Measurements from ENCODE around the gene AGXT2. TPM values are rescaled to one million over a fixed set of nuclear protein-coding genes. Genes with fewer than 3 reads are reported as not detected.

Gene AGXT2
- total and polyA plus RNA-seq, 9 of the 15 experiments (the other 6 are each of a cell fraction or from before 2014, with no cell fraction given): not detected

DNA sequence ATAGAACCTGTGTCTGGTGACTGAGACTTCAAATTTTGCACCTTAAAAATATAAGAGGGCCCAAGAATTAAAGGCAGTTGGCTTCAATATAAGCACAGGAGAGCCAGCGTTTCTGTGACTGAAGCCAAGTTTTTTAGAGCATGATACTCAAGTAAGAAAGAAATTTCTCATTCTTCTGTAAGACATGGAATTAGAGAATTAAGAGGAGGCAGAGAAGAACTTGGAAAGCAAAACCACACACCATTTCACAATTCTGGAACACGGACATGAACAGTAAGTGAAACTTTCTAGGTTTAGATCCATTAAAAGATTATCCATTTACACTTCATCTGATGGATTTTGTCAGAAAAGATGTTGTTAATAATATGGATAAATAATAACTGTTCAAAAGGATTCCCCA is 8.9 kb upstream of the AGXT2 start:
- no peak overlapping the region for H3K4me3 ChIP-seq
- H3K27me3 ChIP-seq (ENCODE audit: control insufficient read depth in 2 of 2, insufficient read depth in 2 of 2, low read length in 2 of 2): no peaks in the 10 kb centered on the region
- FAIRE-seq (no peak), ATAC-seq (no peak), DNase-seq (ENCODE audit: extremely low read depth in 1 of 4, low spot score in 3 of 4) (no peak)
- no peaks in the 10 kb centered on the region for H3K9me1 ChIP-seq (ENCODE audit: control insufficient read depth, insufficient read depth, low read length)
- intact Hi-C loops (cut with micrococcal nuclease) (no loop called here), in situ Hi-C loops (cut with MboI) (no loop called here)
- H2AFZ ChIP-seq (ENCODE audit: low read depth, low read length): no peak overlapping the region
- TF ChIP-seq, protein P1, sequence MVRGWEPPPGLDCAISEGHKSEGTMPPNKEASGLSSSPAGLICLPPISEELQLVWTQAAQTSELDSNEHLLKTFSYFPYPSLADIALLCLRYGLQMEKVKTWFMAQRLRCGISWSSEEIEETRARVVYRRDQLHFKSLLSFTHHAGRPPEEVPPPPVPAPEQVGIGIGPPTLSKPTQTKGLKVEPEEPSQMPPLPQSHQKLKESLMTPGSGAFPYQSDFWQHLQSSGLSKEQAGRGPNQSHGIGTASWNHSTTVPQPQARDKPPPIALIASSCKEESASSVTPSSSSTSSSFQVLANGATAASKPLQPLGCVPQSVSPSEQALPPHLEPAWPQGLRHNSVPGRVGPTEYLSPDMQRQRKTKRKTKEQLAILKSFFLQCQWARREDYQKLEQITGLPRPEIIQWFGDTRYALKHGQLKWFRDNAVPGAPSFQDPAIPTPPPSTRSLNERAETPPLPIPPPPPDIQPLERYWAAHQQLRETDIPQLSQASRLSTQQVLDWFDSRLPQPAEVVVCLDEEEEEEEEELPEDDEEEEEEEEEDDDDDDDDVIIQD (CRISPR knock-in tag; IDR thresholded peaks at IDR 0.05): no peak
- TF ChIP-seq MEF2A (IDR thresholded peaks at IDR 0.05; ENCODE audit: control insufficient read depth, low read depth, low read length) (no peak), CXXC5 (CRISPR knock-in tag; IDR thresholded peaks at IDR 0.05) (no peak), MEF2D (tag; conservative IDR thresholded peaks at IDR 0.05; ENCODE audit: low read depth) (no peak)
- no peak overlapping the region for H3K9ac ChIP-seq (ENCODE audit: insufficient read depth in 1 of 2, low read depth in 2 of 2, low read length in 2 of 2)
- H3K4me2 ChIP-seq (ENCODE audit: insufficient read depth, low read length): no peak overlapping the region
- no peaks in the 10 kb centered on the region for H3K9me3 ChIP-seq (replicated peaks; ENCODE audit: control insufficient read depth, insufficient read depth, low read depth, low read length)
- H3K79me2 ChIP-seq (ENCODE audit: control insufficient read depth, insufficient read depth, low read length): no peaks in the 10 kb centered on the region
- ChIA-PET CTCF (ENCODE audit: low intra/inter-chr PET ratio) (no interaction called here), POLR2A (interaction anchor here (0.6 to 0.7 kb wide), 2 partner anchors 69 to 192 kb away, joined by 3 read pairs; no protein-coding TSS in a partner anchor)
- no peak overlapping the region for H3K27ac ChIP-seq (ENCODE audit: extremely low read depth, low read depth, low read length)
- no TSS peak for BruUV-seq (replicated peaks)
- H3K4me1 ChIP-seq (replicated peaks in 1 of 2; ENCODE audit: control insufficient read depth in 2 of 2, insufficient read depth in 2 of 2, low read length in 2 of 2): no peaks in the 10 kb centered on the region
- WGBS (ENCODE audit: insufficient coverage, low coverage, missing lambda C conversion rate): 0% methylated on average over 2 of the region's 2 CpGs
- no peaks in the 10 kb centered on the region for H3K36me3 ChIP-seq (ENCODE audit: control insufficient read depth, insufficient read depth, low read length)
- no peaks in the 10 kb centered on the region for H4K20me1 ChIP-seq (replicated peaks; ENCODE audit: control insufficient read depth, insufficient read depth, low read length)

DNA sequence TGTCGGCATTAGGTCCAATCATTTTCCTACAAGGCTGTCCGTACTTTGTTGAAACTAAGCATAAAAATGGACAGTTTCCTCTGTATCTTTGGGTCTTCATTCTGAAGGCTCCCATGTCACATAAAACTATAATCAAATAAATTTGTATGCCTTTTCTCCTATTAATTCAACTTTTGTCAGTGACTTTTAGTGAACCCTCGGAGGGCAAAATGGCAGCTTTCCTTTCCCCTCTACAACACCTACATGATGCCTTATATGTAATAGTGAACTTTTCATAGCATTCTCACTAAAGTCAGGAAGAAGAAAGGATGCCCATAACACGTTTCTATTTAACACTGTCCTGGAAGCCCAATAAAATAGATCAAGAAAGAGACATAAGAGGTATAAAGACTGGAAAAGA is 5.1 kb upstream of the AGXT2 start:
- in situ Hi-C loops (cut with MboI) (no loop called here), intact Hi-C loops (cut with micrococcal nuclease) (no loop called here)
- DNase-seq (ENCODE audit: extremely low read depth in 1 of 4, low spot score in 3 of 4) (no peak), ATAC-seq (no peak), FAIRE-seq (no peak)
- no peaks in the 10 kb centered on the region for H3K9me3 ChIP-seq (replicated peaks; ENCODE audit: control insufficient read depth, insufficient read depth, low read depth, low read length)
- no peaks in the 10 kb centered on the region for H4K20me1 ChIP-seq (replicated peaks; ENCODE audit: control insufficient read depth, insufficient read depth, low read length)
- no peaks in the 10 kb centered on the region for H3K79me2 ChIP-seq (ENCODE audit: control insufficient read depth, insufficient read depth, low read length)
- no peaks in the 10 kb centered on the region for H3K4me1 ChIP-seq (replicated peaks in 1 of 2; ENCODE audit: control insufficient read depth in 2 of 2, insufficient read depth in 2 of 2, low read length in 2 of 2)
- H3K36me3 ChIP-seq (ENCODE audit: control insufficient read depth, insufficient read depth, low read length): no peaks in the 10 kb centered on the region
- H2AFZ ChIP-seq (ENCODE audit: low read depth, low read length): no peak overlapping the region
- no peak overlapping the region for H3K4me2 ChIP-seq (ENCODE audit: insufficient read depth, low read length)
- BruUV-seq (replicated peaks): no TSS peak
- peaks cover 0 to under 1% of the 10 kb centered on the region in 2 experiments; a peak in 3 of 5 replicates for H3K27me3 ChIP-seq (ENCODE audit: control insufficient read depth in 2 of 2, insufficient read depth in 2 of 2, low read length in 2 of 2)
- no peak overlapping the region for H3K27ac ChIP-seq (ENCODE audit: extremely low read depth, low read depth, low read length)
- WGBS (ENCODE audit: insufficient coverage, low coverage, missing lambda C conversion rate): 0% methylated on average over 4 of the region's 4 CpGs
- no peaks in the 10 kb centered on the region for H3K9me1 ChIP-seq (ENCODE audit: control insufficient read depth, insufficient read depth, low read length)
- ChIA-PET CTCF (ENCODE audit: low intra/inter-chr PET ratio) (no interaction called here), POLR2A (no interaction called here)
- no peak overlapping the region for H3K9ac ChIP-seq (ENCODE audit: insufficient read depth in 1 of 2, low read depth in 2 of 2, low read length in 2 of 2)
- H3K4me3 ChIP-seq: no peak overlapping the region
- TF ChIP-seq, protein P2, sequence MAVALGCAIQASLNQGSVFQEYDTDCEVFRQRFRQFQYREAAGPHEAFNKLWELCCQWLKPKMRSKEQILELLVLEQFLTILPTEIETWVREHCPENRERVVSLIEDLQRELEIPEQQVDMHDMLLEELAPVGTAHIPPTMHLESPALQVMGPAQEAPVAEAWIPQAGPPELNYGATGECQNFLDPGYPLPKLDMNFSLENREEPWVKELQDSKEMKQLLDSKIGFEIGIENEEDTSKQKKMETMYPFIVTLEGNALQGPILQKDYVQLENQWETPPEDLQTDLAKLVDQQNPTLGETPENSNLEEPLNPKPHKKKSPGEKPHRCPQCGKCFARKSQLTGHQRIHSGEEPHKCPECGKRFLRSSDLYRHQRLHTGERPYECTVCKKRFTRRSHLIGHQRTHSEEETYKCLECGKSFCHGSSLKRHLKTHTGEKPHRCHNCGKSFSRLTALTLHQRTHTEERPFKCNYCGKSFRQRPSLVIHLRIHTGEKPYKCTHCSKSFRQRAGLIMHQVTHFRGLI (CRISPR knock-in tag; IDR thresholded peaks at IDR 0.05): no peak
- TF ChIP-seq ZNF124 (CRISPR knock-in tag; IDR thresholded peaks at IDR 0.05) (no peak), CC2D1A (IDR thresholded peaks at IDR 0.05) (no peak), ASH1L (IDR thresholded peaks at IDR 0.05; ENCODE audit: borderline replicate concordance, low read depth, partially characterized antibody) (no peak), MEF2D (tag; conservative IDR thresholded peaks at IDR 0.05; ENCODE audit: low read depth) (no peak)
- TF ChIP-seq, protein P3, sequence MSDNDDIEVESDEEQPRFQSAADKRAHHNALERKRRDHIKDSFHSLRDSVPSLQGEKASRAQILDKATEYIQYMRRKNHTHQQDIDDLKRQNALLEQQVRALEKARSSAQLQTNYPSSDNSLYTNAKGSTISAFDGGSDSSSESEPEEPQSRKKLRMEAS (CRISPR knock-in tag; IDR thresholded peaks at IDR 0.05): no peak
- TF ChIP-seq, protein P4, sequence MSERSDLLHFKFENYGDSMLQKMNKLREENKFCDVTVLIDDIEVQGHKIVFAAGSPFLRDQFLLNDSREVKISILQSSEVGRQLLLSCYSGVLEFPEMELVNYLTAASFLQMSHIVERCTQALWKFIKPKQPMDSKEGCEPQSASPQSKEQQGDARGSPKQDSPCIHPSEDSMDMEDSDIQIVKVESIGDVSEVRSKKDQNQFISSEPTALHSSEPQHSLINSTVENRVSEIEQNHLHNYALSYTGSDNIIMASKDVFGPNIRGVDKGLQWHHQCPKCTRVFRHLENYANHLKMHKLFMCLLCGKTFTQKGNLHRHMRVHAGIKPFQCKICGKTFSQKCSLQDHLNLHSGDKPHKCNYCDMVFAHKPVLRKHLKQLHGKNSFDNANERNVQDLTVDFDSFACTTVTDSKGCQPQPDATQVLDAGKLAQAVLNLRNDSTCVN (CRISPR knock-in tag; IDR thresholded peaks at IDR 0.05): no peak

Data from K562 (cell line).